Measurements from ENCODE around the gene CEP85.

DNA sequence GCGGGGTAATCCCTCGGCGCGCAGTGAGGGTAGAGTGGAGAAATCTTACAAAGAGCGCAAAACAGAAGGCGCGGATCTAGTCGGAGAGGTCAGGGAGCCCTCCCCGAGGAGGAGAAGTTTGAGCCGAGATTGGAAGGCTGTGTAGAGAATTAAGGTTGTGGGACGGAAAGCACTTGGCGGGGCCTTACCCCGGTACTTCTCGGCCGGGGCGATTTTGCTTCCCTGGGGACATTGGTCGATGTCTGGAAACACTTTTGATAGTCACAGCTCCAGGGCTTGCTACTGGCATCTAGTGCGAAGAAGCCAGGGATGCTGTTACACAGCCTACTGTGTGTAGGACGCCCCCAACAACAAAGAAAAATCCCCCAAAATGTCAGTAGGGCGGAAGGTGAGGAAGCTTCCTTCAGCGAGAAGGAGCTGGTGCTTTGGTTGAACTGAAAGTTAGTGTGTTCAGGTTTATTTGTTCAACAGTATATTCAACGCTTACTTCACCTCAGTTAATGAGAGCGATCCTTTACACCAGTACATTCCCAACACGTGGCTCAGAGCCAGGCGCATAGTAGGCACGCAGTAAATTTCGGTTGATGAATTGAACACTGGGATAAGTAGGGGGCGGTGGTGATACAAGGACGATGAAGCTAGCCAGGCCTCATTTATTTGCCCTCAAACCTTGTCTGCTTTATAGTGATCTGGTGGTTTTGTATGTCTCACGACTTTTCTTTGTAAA, 807 bp downstream of the CEP85 start:
- TF ChIP-seq, protein P1, sequence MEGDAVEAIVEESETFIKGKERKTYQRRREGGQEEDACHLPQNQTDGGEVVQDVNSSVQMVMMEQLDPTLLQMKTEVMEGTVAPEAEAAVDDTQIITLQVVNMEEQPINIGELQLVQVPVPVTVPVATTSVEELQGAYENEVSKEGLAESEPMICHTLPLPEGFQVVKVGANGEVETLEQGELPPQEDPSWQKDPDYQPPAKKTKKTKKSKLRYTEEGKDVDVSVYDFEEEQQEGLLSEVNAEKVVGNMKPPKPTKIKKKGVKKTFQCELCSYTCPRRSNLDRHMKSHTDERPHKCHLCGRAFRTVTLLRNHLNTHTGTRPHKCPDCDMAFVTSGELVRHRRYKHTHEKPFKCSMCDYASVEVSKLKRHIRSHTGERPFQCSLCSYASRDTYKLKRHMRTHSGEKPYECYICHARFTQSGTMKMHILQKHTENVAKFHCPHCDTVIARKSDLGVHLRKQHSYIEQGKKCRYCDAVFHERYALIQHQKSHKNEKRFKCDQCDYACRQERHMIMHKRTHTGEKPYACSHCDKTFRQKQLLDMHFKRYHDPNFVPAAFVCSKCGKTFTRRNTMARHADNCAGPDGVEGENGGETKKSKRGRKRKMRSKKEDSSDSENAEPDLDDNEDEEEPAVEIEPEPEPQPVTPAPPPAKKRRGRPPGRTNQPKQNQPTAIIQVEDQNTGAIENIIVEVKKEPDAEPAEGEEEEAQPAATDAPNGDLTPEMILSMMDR (IDR thresholded peaks at IDR 0.05; ENCODE audit: low read depth, low read length), result no peak
- no peak for TF ChIP-seq EZH2phosphoT487 (IDR thresholded peaks at IDR 0.05; ENCODE audit: low read depth)

Data from OCI-LY3 (cell line).